GM18909 (cell line): ENCODE data around the gene NDC1.

Experiments used
- ATAC-seq: cut with Tn5 transposase; IDR thresholded peaks from one replicate; pipeline ENCODE4 v1.9.1; 2021; ENCODE audit warnings: mild to moderate bottlenecking; ENCODE audit not compliant: unreplicated experiment, poor library complexity

Gene NDC1

DNA sequence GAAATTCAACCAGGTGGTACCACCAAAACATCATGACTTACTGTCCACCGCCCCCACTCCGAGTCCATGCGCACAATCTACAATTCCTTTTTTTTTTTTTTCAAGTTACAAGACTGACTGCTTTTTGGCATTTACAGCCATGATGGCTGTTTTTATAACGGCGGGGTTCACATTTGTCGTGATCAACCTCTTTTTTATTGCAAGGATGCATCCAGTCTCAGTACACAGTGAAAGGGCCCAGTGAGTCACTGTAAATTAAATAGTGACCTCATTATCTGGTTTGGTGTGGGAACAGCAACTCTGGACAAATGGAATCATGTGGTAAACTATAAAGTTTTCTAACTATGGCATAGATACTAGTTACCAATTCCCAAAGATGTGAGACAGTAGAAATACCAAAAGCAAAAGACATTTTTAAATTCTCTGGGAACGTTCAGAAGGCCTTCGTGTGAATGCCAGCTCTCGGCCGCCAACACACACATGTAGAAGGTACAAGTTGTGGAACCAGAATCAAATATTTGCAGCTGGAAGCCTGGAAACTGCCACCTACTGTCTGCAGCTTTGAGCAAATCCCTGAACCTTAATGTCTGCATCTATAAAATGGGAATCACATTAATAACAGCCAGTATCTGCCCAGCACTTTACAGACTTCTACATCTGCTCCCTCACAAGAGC lies 104.0 kb downstream of the NDC1 start:
- no peak for ATAC-seq

- ATAC-seq: no peak
Measured at GRCh38 chr1:53733447-53733931, 104.6 kb downstream of the NDC1 start.

DNA sequence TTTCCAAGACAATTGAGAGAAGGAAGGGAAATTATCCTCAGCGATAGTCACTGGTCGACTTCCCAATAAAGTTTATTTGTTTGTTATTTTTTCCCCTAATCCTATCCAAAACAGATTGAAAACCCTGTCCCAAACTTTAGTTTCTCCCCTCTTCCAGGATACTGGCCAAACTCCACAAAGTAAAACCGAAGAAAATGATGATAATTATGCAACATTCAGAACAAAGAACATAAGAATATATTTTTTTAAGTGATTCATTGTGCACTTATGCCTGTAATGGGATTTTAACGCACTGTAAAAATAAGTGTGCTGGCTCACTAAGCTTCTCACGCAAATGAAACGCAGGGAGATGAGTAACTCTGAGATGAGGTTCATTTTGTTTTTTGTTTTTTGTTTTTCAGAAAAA lies 105.2 kb downstream of the NDC1 start:
- no peak for ATAC-seq

GRCh38 chr1:53732409-53732808 lies 105.7 kb downstream of the NDC1 start:
- ATAC-seq: no peak

DNA sequence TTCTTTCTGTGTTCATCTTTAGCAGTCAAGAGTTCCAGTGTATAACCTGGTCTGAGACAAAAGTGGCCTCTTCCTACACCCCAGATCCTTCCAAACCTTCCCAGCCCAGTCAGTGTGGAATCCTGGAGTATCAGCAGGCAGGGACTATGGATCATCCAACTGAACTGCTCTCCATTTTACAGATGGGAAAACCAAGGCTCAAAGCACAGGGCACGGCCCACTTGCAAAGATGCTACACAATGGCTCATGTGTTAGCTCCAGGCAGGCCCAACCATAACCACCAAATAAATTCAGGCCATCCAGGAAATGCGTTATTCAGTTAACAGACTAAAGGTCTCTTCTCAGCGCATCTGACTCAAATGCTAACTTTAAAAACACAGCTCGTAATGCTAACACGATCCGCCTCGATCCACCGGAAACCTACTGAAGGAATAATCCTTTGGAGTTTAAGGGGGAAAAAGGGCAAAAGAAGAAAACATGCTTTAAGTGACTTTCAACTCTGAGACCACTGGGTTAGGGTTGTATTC lies 106.3 kb downstream of the NDC1 start:
- no peak for ATAC-seq

GRCh38 chr1:53731043-53731600 lies 107.0 kb downstream of the NDC1 start:
- ATAC-seq: no peak

DNA sequence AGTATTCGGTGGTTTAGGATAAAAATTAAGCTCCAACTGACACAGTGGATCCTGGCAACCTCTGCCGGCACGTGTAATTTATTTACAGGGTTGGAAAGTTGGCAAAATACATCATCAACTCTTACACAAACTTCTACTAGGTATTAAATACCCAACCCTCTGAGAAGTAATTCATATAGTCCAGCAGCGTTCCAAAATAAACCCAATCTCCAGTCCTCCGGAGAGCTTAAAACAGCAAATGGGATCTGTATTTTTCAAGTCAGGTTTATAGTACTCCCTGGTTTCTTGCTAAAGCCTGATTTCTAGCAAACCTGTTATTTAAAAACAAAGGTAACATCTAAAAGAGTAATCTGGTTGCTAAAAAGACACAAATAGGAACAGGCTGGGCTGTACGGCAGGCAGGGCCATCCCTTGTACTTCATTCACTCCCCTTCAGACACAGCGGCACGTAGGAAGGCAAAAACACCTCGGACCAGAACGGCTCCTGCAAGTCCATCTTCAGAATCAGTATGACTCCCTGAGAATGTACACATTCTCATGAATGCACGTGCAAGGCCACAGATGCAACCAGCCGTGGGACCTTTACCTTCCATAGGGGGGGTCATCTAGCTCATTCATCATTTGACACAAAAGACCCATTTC lies 107.8 kb downstream of the NDC1 start:
- ATAC-seq: no peak

- ATAC-seq: no peak
Measured at GRCh38 chr1:53729456-53730223, 108.5 kb downstream of the NDC1 start.

DNA sequence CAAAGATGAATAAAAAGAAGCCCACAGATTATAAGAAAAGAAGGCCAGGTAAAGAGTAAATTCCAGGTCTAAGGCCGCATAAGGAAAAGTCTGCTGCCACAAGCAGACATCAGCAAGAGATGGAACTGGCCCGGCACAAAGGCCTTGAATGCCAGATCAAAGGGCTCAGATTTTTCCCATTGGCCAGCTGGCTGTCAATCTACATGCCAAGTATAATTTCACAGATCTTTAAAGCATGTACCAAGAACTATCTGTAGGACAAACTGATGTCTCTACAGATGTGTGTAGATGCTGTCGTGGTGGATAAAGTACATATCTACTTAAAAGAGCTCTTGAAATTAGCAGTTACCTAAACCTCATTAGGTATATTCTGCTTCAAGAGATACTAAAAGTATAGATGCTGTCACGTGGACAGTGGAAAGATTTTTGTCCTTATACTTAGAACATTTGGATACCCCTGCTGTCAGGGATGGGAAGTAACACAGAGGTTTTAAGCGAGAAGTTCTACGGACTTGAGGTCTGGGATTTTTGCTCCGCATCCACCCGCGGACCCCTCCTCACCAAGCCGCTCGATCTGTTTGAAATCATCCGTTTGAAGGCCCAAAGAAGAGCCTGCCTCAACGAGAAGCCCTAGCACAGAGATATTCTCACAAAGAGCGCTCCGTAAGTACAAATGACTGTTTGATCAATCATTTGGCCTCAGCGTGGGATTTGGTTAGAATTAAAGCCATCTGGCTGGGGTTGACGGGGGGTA lies 109.2 kb downstream of the NDC1 start:
- ATAC-seq: no peak

DNA sequence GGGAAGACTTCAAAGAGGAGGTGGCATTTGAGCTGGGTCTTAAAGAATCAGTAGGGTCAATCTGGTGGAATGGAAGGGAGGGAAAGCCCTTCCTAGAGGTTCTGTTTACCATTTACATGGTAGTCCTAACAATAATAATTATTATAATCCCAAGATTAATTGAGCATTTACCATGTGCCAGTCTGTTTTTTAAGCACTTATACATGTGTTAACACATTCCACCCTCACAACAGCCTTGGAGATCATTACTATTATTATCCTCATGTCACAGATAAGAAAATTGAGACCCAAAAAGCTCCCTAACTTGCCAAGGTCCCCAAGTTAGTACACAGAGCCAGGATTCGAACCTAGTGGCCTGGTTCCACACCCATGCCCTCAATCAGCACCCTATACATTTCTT lies 109.9 kb downstream of the NDC1 start:
- ATAC-seq: no peak

DNA sequence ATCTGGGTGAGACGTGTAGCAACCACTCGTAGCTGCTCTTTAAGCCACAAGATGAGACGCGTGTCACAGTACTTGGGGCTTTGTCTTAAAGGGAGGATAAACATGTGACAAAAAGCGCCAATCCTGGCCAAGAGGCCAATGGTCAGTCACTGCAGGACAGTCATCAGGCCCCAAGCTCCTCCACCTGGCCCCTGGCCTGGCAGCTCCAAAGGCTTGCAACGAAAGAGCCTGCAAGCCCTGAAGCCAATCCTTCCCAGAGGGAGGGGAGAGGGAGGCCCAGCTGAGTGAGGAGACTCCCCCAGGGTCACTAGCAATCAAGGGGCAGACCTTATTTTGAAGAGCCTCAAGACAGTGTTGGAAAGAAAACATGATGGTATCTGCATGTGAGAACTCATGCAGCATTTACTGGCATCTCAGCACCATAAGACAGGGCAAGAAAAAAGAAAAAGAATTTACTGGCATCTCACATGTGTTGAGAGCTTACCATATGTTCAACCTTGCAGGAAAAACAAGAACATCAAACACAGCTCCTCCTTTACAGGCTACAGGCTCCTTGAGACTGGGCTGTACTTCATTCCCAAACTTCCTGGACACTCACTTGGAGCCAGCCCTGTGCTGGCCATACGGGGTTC lies 110.5 kb downstream of the NDC1 start:
- no peak for ATAC-seq

- no peak for ATAC-seq
Measured at GRCh38 chr1:53726009-53726600, 112.0 kb downstream of the NDC1 start.

GRCh38 chr1:53725238-53725689 lies 112.8 kb downstream of the NDC1 start:
- ATAC-seq: no peak

DNA sequence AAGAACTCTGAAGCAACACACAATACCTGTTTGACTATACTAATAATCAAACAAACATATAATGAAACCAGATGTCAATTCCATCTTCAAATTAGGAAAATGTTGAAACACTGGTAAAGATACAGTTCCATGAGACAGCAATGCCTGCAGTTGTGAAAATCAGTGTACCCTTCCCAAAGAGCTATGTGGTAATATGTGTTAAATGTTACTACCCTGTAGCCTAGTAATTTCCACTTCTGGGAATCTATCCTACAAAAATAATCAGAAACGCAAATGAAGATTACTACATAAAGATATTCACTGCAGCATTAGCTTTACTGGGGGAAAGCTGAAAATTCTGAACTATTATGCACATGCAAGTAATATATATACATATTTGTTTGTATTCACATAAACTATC lies 116.1 kb downstream of the NDC1 start:
- ATAC-seq: no peak

GRCh38 chr1:53721088-53721487 lies 117.0 kb downstream of the NDC1 start:
- ATAC-seq: no peak

DNA sequence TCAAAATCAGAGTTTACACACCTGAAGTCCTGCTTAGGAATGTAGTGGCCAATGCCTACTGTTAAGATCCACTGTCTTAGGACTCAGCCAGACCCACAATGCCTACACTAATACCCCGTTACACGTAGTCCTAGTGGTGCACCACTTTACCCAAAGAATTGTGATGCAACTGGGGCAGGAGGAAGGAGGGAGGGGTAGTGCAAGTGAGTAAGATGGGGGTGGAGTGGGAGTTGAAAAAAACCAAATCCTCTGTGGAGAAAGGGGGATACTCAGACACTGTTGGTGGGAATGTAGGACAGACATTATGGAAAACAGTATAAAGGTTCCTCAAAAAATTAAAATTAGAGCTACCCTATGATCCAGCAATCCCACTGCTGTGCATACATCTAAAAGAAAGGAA lies 118.6 kb downstream of the NDC1 start:
- no peak for ATAC-seq

GRCh38 chr1:53718443-53718842 lies 119.7 kb downstream of the NDC1 start:
- no peak for ATAC-seq

DNA sequence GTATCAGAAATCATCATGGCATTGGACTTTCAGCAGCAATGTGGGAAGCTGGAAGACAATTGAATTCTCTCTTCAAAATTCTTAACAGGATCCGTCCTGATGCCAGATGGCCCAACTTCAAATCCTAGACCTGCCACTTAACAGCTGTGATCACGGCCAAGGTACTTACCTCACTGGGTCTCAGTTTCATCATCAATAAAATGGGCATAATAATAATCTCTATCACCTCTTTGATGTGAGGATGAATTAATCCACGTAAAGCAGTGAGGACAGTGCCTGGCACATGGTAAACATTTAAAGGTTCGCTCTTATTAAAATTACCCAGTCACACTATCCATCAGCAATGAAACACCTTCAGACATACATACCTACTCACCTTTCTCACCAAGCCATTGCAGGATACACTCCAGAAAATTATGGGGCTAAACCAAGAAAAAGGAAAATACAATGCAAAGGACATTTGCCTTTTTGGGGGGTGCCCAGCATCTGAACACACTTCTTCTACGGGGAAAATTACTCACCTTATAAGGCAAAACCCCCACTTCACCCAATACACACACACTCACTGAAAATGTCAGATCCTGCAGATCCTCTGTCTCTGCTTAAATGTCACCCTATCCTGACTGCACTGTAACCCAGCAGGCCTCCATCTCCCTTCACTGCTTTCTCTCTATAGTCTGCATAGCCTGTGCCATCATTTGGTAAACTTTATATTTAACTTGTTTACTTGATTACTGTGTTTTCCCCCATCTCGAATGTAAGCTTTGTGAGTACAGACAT lies 120.9 kb downstream of the NDC1 start:
- ATAC-seq: no peak
